GM21723 (cell line): ENCODE results near the gene ABHD2.

Experiments
- ATAC-seq: cut with Tn5 transposase; IDR thresholded peaks from one replicate; pipeline ENCODE4 v1.9.1; 2021; ENCODE audit warnings: mild to moderate bottlenecking, moderate library complexity; ENCODE audit not compliant: unreplicated experiment

ABHD2 gene

DNA sequence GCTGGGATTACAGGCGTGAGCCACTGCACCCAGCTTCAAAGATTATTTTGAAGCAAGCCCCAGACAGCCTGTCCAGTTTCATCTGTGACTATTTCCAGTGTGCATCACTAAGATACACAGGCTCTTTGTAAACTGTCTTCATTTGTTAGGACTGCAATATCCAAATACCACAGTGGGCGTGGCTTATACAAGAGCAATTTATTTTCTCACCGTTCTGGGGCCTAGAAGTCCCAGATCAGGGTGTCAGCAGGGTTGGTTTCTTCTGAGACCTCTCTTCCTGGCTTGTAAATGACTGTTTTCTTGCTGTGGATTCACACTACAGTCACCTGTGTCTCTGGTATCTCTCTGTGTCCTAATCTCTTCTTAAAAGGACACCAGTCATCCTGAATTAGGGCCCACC, 73.4 kb downstream of the ABHD2 start:
- no peak for ATAC-seq

GRCh38 chr15:89163271-89164055, 75.2 kb downstream of the ABHD2 start:
- no peak for ATAC-seq

DNA sequence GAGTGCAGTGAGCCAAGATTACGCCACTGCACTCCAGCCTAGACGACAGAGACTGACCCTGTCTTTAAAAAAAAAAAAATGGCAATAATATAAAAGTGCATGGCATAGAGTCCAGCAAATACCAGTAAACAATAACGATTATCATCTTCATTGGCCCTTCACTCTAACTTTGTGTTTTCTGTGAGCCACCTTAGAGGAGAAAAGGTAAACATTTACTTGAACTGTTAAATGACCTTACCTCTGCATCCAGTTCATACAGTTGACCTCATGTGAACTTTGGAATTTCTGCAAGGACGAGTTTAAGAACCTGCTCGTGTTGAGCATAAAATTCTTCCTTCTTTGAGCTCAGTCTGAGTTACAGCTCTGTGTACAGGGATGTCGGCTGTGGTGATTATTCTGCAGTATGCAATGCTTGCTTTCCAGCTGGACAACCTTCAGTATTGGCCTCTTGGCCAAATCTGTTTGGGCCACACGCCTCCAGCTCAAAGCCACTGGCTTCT, 76.5 kb downstream of the ABHD2 start:
- no peak for ATAC-seq

GRCh38 chr15:89165677-89166076, 77.4 kb downstream of the ABHD2 start:
- no peak for ATAC-seq

DNA sequence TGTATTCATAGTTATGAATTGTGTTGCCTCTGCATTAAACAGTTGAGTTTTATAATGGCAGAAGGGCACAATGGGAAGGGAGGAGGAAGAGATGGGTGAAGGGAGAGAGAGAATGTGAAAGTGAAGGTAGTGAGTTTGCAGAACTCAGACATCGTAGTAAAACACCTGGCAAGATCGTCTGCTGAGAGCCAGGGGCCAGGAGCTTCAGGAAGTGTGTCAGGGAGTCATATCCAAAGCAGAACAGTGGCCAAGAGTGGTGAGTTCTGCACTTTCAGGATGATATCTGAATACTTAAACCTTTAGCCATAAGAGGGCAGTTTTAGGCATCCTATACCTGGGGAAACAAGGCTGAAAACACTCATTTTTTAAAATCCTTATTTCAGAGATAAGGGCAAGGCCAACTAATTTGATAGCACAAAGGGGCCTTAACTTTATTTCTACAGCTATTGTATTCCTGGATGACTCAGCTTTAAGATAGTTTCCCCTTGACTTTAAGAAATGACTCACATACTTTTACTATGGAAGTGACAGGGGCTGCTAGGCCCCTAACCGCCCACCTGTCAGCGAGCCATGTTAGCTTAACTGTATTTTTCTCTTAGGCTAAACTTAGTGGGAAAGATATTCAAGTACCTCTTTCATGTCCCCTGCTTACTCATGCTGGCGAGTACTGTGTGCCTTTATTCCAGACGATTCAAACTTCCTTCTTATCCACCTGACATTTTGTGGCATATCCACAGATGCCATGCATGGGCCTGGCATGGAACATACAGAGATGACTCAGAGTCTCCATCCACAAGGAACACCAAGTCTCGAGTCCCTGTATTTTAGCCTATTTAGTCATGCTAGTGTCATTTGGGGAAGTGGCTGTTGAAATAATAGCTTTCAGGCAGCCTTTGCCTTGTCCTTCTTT, 79.3 kb downstream of the ABHD2 start:
- ATAC-seq = peak; percentile 85

GRCh38 chr15:89168316-89168833, 80.1 kb downstream of the ABHD2 start:
- no peak for ATAC-seq

GRCh38 chr15:89170364-89170763, 82.1 kb downstream of the ABHD2 start:
- no peak for ATAC-seq

DNA sequence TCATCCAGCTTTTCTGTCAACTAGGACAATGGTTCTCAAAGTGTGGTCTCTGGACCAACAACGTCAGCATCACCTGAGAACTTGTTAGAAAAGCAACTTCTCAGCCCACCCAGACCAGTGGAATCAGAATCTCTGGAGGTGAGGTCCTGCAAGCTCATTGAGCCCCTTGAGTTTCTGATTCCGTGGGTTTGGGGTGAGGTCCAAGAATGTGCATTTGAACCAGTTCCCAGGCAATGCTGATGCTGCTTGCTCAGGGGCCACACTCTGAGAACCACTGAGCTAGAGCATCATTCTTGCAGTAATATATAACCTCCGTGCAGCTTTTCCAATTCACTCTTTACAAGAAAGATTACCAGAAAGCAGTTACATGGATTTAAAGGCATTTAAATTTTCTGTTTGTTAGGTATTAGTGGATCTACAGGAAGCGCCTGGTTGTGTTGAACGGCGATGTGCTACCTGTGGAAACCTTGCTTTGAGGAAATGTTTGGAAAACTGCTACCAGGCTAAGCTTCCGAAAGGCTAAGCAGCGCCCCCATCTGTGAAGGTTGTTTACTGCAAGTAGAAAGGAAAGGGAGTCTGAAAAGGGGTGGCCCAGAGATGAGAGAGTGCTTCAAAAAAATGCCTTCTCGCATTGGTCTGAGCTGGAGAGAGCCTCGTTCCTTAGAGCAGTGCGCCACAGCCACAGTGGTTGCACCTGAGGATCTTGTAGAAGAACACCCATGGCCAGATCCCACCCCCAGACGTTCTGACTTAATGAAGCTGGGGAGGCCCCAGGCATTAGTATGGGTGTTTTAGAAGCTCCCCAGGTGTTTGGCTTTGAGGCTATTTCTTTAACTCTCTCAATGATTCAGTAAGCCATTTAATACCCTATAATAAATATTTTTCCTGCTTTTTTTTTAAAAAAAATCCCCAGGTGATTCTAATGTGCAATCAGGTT, 83.1 kb downstream of the ABHD2 start:
- no peak for ATAC-seq

DNA sequence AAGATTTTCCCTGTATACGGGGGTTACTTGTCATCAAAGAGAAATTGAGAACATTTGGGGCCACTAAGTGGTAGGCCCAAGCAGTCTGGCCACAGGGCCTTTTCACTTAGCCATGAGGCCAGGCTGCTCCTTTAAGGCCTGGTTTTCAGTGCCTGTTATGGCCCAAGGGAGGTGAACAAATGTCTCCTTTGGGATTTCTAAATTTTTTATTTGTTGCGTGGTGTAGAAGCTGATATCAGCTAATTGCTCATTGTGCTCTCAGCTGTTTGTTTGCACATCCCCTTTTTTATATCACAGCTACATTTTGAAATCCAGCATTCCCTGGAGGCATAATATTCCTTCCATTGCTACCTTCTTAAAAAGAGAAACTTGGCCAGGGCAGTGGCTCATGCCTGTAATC, 84.7 kb downstream of the ABHD2 start:
- ATAC-seq = no peak

GRCh38 chr15:89174476-89174875, 86.2 kb downstream of the ABHD2 start:
- no peak for ATAC-seq

DNA sequence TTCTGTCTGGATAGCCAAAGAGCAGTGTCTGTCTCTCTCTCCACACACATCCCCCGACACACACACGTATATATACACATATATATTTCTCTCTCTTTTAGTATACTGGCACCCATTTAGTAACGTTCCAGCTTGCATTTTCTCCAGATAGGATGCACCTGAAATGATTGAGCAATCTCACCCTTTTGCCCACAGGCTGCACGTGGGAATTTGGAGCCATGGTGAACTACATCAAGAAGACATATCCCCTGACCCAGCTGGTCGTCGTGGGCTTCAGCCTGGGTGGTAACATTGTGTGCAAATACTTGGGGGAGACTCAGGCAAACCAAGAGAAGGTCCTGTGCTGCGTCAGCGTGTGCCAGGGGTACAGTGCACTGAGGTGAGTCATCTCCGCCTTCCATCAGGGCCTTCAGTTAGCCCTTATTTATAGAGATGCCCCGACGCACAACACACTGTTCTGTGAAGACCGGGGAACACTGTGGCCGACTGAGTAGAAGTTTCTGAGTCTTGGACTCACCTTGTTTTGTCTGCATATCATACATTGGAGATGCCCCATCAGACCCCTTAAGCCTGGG, 87.4 kb downstream of the ABHD2 start:
- ATAC-seq = no peak

GRCh38 chr15:89177116-89177515, 88.9 kb downstream of the ABHD2 start:
- no peak for ATAC-seq

GRCh38 chr15:89177633-89178306, 89.5 kb downstream of the ABHD2 start:
- ATAC-seq = no peak

DNA sequence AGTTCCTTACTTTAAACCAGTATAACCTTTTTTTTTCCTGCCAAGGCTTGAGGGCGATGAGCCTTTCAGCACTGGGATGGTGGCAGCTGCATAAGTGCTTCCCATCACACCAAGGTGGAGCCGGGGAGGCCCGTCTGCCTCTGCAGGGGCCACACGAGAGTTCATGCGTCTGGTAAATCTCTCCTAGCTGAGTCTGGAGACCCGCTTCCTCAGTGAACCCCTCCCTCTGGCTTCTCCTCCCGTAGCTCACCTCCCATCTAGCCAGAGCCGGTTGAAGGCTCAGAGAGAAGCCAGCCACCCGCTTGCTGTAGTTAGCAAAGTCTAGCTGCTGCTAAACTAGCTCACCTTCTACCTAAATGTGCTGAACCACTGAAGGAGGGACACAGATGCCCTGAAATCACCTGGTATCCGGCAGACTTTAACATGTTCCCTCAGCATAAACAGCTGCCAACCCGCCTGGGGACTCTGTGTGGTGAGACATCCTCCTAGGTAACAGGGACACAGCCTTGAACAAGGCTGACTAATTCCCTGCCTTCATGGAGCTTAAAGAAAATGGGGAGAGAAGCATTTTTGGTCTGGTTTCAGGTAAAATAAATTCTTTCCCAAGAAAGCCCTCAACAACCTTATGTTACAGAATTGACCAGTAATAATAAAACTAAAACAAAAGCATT, 90.2 kb downstream of the ABHD2 start:
- ATAC-seq = no peak

DNA sequence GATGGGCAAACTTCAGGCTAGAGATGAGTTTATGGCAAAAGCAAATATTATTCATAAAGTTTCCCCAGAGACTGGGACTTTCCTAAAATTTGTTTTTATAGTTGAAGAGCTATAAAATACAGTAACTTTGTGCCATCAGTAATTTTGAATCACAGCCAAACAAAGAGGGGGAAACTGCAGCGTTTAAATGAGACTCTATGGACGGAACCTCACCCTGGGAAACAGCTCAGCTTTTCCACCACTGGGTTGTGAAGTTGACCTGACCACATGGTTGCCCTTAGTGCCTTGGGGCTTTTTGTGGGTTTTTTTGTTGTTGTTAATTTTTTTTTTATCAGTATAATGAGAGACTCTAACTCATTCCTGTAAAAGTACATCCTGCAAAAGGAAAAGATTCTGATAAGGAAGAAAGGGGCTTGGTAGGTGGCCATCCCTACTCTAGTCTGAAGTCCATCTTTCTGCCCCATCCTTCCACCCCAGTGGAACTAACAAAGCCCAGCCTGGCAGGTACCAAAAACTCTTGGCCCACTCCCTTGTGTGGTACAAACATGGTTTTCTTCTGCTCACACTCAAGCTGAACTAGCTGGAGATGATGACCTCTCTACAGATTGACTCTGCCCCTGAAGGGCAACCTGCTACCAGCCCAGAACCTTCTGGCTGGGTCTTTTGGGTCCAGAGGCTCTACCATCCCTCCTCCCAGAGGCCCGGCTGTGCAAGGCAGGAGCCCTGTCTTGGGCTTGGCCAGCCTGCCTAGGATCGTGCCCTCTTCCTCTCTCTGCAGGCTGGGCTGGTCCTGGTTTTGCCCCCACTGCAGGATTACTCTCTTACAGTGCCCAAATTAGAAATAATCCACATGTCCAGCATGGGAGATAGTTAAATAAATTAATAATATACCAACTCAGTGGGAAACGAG, 92.0 kb downstream of the ABHD2 start:
- no peak for ATAC-seq

DNA sequence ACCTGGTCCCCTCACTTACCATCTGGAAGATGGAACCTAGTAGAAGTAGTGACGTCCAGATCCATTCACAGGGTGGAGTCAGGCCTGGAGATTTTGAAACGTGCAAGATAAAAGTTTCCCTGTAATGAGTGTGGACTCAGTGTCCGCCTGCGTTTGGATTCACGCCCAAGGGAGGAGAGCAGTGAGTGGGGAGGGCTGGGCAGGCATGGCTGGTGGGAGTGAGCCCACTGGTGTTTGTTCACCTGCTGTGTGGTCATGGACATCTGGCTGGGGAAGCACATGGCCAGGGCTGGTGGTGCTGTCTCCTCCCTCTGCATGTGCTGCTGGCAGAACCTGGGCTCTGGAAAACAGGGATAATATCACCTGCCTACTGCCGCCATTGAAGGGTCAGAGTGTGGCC, 96.1 kb downstream of the ABHD2 start:
- no peak for ATAC-seq

- ATAC-seq = no peak
Observed at GRCh38 chr15:89184886-89185526, 96.8 kb downstream of the ABHD2 start.

- no peak for ATAC-seq
Observed at GRCh38 chr15:89186803-89187202, 98.5 kb downstream of the ABHD2 start.
